Pancreas (tissue), 10 donors: ENCODE results near the gene VWA2. TPM values are rescaled to one million over a fixed set of nuclear protein-coding genes. Genes with fewer than 3 reads are reported as not detected.

Source experiments
- ATAC-seq, 4 donors: fragments of 200-7000 bp; cut with Tn5 transposase; one replicate each; pipeline versions ENCODE4 v1.8.0 to v1.9.1; 2020; ENCODE audit warnings: mild to moderate bottlenecking in 4 of 4, moderate library complexity in 4 of 4
- DNase-seq, 6 donors: peaks; one replicate each; pipeline ENCODE4 v3.0.0-alpha.2; 2020
- FAIRE-seq: peaks from 2 replicates; lab custom pipeline; 2012; peaks lifted over from hg19 to GRCh38; lab: Jason Lieb, UNC
- H3K27ac ChIP-seq, 4 donors: fragments of 200-600 bp; sonication (generic); 1 replicate in 3 of 4; 2 replicates in 1 of 4; pipeline versions ENCODE4 v1.5.0 to v1.8.0; 2020
- H3K27me3 ChIP-seq, 4 donors: fragments of 200-600 bp; one replicate each; pipeline ENCODE4 v1.8.0; 2021
- H3K36me3 ChIP-seq, 3 donors: fragments of 200-600 bp; sonication (generic) in 1 of 3; one replicate each; pipeline versions ENCODE4 v1.5.0 to v1.8.0; 2020 to 2021
- H3K4me1 ChIP-seq, 3 donors: fragments of 200-600 bp; one replicate each; pipeline ENCODE4 v1.8.0; 2021
- H3K4me3 ChIP-seq, 4 donors: fragments of 200-600 bp; sonication (generic) in 2 of 4; one replicate each; pipeline versions ENCODE4 v1.5.0 to v1.8.0; 2020 to 2021
- H3K9me3 ChIP-seq, 4 donors: fragments of 200-600 bp; one replicate each; pipeline ENCODE4 v1.8.0; 2021
- WGBS, 2 donors: extraction: QIAGEN DNeasy Blood & Tissue Kit; methylation state at CpG; one replicate each; pipeline ENCODE4 v1.1.7; 2013; 5-methylcytosine and 5-hydroxymethylcytosine counted together
- intact Hi-C, 3 donors: fragments of 100-400 bp; cut with DNase I; formaldehyde crosslinking; loops; one replicate each; pipeline versions ENCODE4 v1.11.1 to v1.14.2; 2022
- polyA plus RNA-seq, 2 donors: library from polyadenylated mRNA; stranded (reverse); fragments of 200-250 nt; gene quantifications; one replicate each; pipeline ENCODE4 v1.2.3, GENCODE V29; 2013
- total RNA-seq, 6 donors: library from RNA; stranded (reverse); fragmentation: NEBNext Ultra II Directional in 4 of 6; extraction: Animal tissue kit (Norgen Biotek cat#: 25700) in 4 of 6; gene quantifications; one replicate each; pipeline versions ENCODE4 v1.2.1 to v1.2.4, GENCODE V29; 2021 to 2023
- TF ChIP-seq, protein P1 (sequence below), 4 donors: fragments of 200-600 bp; sonication (generic) in 3 of 4; IDR thresholded peaks; one replicate each; pipeline versions ENCODE4 v1.5.0 to v1.8.0; 2021; ENCODE audit warnings: antibody characterized with exemption in 4 of 4
- donor health status: healthy with polysubstance abuse.
- donor health status: DM: no; HTN: no; CAD: no; lungs with moderate emphysema.
- donor health status: DM: no; HTN: no; CAD: no.
- donor health status: control.
- donor health status: control.
- donor health status: Bipolar disorder and iron deficiency.
- donor health status: DM: yes; HTN: yes; CAD: no.
- donor health status: DM: no; HTN: no; CAD: no.
- donor health status: DM: no; HTN: no; CAD: no.
- donor health status: DM: yes; HTN: yes; CAD: no.

VWA2 gene
- total and polyA plus RNA-seq, 8 donors: 1.4 to 9.5 (median 4.2) TPM

- intact Hi-C loops: loop anchor here in 1 of 3 donors (10.0 kb wide), 1 partner anchor 118 kb away; no protein-coding TSS in a partner anchor
- no peaks in the 10 kb centered on the region for H3K9me3 ChIP-seq
- no peaks in the 10 kb centered on the region for H3K27me3 ChIP-seq
- FAIRE-seq (no peak), ATAC-seq (no peak), DNase-seq (no peak)
- no peaks in the 10 kb centered on the region for H3K36me3 ChIP-seq
- 76 to 78% methylated on average over 5 of the region's 5 CpGs for WGBS, 2 donors
- no peak overlapping the region for H3K4me3 ChIP-seq
- no peak overlapping the region for H3K27ac ChIP-seq
- TF ChIP-seq, protein P1, sequence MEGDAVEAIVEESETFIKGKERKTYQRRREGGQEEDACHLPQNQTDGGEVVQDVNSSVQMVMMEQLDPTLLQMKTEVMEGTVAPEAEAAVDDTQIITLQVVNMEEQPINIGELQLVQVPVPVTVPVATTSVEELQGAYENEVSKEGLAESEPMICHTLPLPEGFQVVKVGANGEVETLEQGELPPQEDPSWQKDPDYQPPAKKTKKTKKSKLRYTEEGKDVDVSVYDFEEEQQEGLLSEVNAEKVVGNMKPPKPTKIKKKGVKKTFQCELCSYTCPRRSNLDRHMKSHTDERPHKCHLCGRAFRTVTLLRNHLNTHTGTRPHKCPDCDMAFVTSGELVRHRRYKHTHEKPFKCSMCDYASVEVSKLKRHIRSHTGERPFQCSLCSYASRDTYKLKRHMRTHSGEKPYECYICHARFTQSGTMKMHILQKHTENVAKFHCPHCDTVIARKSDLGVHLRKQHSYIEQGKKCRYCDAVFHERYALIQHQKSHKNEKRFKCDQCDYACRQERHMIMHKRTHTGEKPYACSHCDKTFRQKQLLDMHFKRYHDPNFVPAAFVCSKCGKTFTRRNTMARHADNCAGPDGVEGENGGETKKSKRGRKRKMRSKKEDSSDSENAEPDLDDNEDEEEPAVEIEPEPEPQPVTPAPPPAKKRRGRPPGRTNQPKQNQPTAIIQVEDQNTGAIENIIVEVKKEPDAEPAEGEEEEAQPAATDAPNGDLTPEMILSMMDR (IDR thresholded peaks at IDR 0.05): no peak
- no peaks in the 10 kb centered on the region for H3K4me1 ChIP-seq
These were observed 77.7 kb downstream of the VWA2 start for GRCh38 chr10:114316744-114317143.

GRCh38 chr10:114319406-114320248, 80.6 kb downstream of the VWA2 start:
- FAIRE-seq: no peak
- no peak overlapping the region for H3K27ac ChIP-seq
- H3K9me3 ChIP-seq: no peaks in the 10 kb centered on the region
- no peak for ATAC-seq
- TF ChIP-seq, protein P1 (IDR thresholded peaks at IDR 0.05): no peak
- no peak overlapping the region for H3K4me3 ChIP-seq
- H3K36me3 ChIP-seq: no peaks in the 10 kb centered on the region
- intact Hi-C loops: loop anchor here in 1 of 3 donors (10.0 kb wide), 1 partner anchor 115 kb away; no protein-coding TSS in a partner anchor
- no peak for DNase-seq
- no peaks in the 10 kb centered on the region for H3K27me3 ChIP-seq
- H3K4me1 ChIP-seq: no peaks in the 10 kb centered on the region
- 90 to 94% methylated on average over 18 of the region's 18 CpGs for WGBS, 2 donors

DNA sequence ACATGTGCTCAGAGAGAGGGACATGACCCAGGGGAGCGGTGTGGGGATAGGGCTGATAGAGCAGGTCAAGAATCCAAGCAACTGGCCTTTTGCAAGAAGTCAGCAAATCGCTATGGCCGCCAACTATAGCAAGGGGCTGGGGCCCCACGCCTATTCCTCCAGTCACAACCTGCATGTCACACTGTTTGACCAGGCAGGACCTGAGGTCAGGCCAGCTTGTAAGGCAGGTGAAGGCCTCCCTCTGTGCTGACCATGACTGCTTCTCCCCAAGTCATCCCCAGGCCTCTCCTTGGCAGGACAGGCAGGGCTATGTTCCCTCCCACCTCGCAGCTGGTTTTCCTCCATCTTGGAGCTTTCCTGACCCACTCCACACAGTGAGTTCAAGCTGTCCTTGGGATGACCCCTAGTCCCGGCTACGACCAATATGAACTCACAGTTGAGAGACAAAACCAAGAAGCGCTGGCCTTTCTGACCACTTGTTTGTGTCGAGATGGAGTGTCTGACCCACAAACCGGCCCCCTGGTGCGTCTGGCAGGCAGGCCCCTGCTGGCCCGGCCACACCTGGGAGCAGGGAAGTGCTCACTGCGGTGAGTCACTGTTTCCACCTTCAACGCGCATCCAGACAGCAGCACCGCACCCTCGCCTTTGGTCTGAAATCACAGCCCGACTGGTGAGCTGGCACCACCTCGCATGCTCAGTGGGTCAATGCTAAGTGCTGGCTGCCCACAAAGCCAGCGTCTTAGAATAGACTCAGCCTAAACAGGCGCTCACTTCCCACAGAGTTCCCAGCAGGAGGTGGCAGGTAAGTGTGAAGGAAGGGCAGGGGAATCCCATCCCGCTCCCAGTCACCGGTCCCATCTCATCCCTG, 81.4 kb downstream of the VWA2 start:
- Histone ChIP-seq H3K4me3 (no peak overlapping the region), H3K27me3 (no peaks in the 10 kb centered on the region), H3K9me3 (no peaks in the 10 kb centered on the region), H3K27ac (no peak overlapping the region), H3K4me1 (no peaks in the 10 kb centered on the region), H3K36me3 (no peaks in the 10 kb centered on the region)
- intact Hi-C loops: no loop called here
- TF ChIP-seq, protein P1 (IDR thresholded peaks at IDR 0.05): no peak
- 86 to 87% methylated on average over 23 of the region's 23 CpGs for WGBS, 2 donors
- DNase-seq: peak in 1 of 6 donors; percentile 39
- no peak for FAIRE-seq
- peak in 2 of 4 donors; percentile 29 to 32 for ATAC-seq

- TF ChIP-seq, protein P1 (IDR thresholded peaks at IDR 0.05): no peak
- Histone ChIP-seq H3K4me1 (no peaks in the 10 kb centered on the region), H3K36me3 (no peaks in the 10 kb centered on the region), H3K9me3 (no peaks in the 10 kb centered on the region), H3K27me3 (no peaks in the 10 kb centered on the region), H3K27ac (no peak overlapping the region), H3K4me3 (no peak overlapping the region)
- 86 to 90% methylated on average over 5 of the region's 5 CpGs for WGBS, 2 donors
- DNase-seq (no peak), FAIRE-seq (no peak), ATAC-seq (no peak)
- intact Hi-C loops: no loop called here
These were observed 83.3 kb downstream of the VWA2 start for GRCh38 chr10:114322344-114322743.
